Parathyroid adenoma (tissue), 2 donors: ENCODE results near the gene TMIE.

Source experiments
- H2AFZ ChIP-seq: fragments of 300-600 bp; sonication (generic); one replicate; pipeline ENCODE4 v1.7.0; 2017; ENCODE audit warnings: antibody characterized with exemption, mild to moderate bottlenecking
- H3K27ac ChIP-seq: fragments of 300-600 bp; sonication (generic); one replicate; pipeline ENCODE4 v1.7.0; 2017
- H3K27me3 ChIP-seq: fragments of 300-600 bp; sonication (generic); one replicate; pipeline ENCODE4 v1.7.0; 2017; ENCODE audit warnings: low read length; ENCODE audit not compliant: control insufficient read depth, insufficient read depth
- H3K36me3 ChIP-seq: fragments of 300-600 bp; sonication (generic); one replicate; pipeline ENCODE4 v1.7.0; 2017; ENCODE audit warnings: low read length; ENCODE audit not compliant: control insufficient read depth, insufficient read depth
- H3K4me1 ChIP-seq: fragments of 300-600 bp; sonication (generic); one replicate; pipeline ENCODE4 v1.7.0; 2017; ENCODE audit warnings: control low read depth
- H3K4me2 ChIP-seq: fragments of 300-600 bp; sonication (generic); one replicate; pipeline ENCODE4 v1.7.0; 2017; ENCODE audit warnings: low read length
- H3K4me3 ChIP-seq: fragments of 300-600 bp; sonication (generic); one replicate; pipeline ENCODE4 v1.7.0; 2017; ENCODE audit warnings: low read depth, low read length
- H3K79me2 ChIP-seq: fragments of 300-600 bp; sonication (generic); one replicate; pipeline ENCODE4 v1.7.0; 2017; ENCODE audit warnings: control low read depth
- H3K9ac ChIP-seq: fragments of 300-600 bp; sonication (generic); one replicate; pipeline ENCODE4 v1.7.0; 2017; ENCODE audit warnings: mild to moderate bottlenecking
- H3K9me3 ChIP-seq: fragments of 300-600 bp; sonication (generic); one replicate; pipeline ENCODE4 v1.7.0; 2017; ENCODE audit warnings: low read length; ENCODE audit not compliant: control insufficient read depth
- CTCF ChIP-seq: fragments of 300-600 bp; sonication (generic); IDR thresholded peaks from one replicate; pipeline ENCODE4 v1.7.0; 2017; ENCODE audit warnings: antibody characterized with exemption, mild to moderate bottlenecking
- donor health status: primary hyperparathyroidism.

The TMIE gene

GRCh38 chr3:46663591-46664135, 37.5 kb upstream of the TMIE start:
- H3K79me2 ChIP-seq, result no peaks in the 10 kb centered on the region
- H3K4me1 ChIP-seq, result peaks cover 28% of the 10 kb centered on the region
- H3K36me3 ChIP-seq, result no peaks in the 10 kb centered on the region
- H3K27me3 ChIP-seq, result no peaks in the 10 kb centered on the region
- no peaks in the 10 kb centered on the region for H3K9me3 ChIP-seq
- H3K9ac ChIP-seq, result no peak overlapping the region
- TF ChIP-seq CTCF, result no peak
- no peak overlapping the region for H2AFZ ChIP-seq
- H3K4me3 ChIP-seq, result no peak overlapping the region
- no peak overlapping the region for H3K4me2 ChIP-seq
- H3K27ac ChIP-seq, result peak overlapping the region; percentile 59

- Histone ChIP-seq H3K27ac (no peak overlapping the region), H2AFZ (no peak overlapping the region), H3K4me3 (no peak overlapping the region), H3K4me1 (peaks cover 28% of the 10 kb centered on the region), H3K79me2 (no peaks in the 10 kb centered on the region), H3K27me3 (no peaks in the 10 kb centered on the region), H3K4me2 (no peak overlapping the region), H3K9ac (no peak overlapping the region), H3K9me3 (no peaks in the 10 kb centered on the region), H3K36me3 (no peaks in the 10 kb centered on the region)
- TF ChIP-seq CTCF, result no peak
Observed at GRCh38 chr3:46664188-46664970, 36.8 kb upstream of the TMIE start.

GRCh38 chr3:46664971-46665762, 36.0 kb upstream of the TMIE start:
- no peak for TF ChIP-seq CTCF
- H3K9ac ChIP-seq, result no peak overlapping the region
- no peak overlapping the region for H3K4me2 ChIP-seq
- no peaks in the 10 kb centered on the region for H3K9me3 ChIP-seq
- H3K27ac ChIP-seq, result no peak overlapping the region
- no peaks in the 10 kb centered on the region for H3K36me3 ChIP-seq
- peaks cover 28% of the 10 kb centered on the region for H3K4me1 ChIP-seq
- H3K4me3 ChIP-seq, result no peak overlapping the region
- no peak overlapping the region for H2AFZ ChIP-seq
- no peaks in the 10 kb centered on the region for H3K79me2 ChIP-seq
- H3K27me3 ChIP-seq, result no peaks in the 10 kb centered on the region

- H3K36me3 ChIP-seq, result no peaks in the 10 kb centered on the region
- peaks cover 23% of the 10 kb centered on the region for H3K4me1 ChIP-seq
- no peak overlapping the region for H3K4me2 ChIP-seq
- H3K9ac ChIP-seq, result no peak overlapping the region
- no peak overlapping the region for H3K27ac ChIP-seq
- no peaks in the 10 kb centered on the region for H3K79me2 ChIP-seq
- no peaks in the 10 kb centered on the region for H3K27me3 ChIP-seq
- no peaks in the 10 kb centered on the region for H3K9me3 ChIP-seq
- no peak for TF ChIP-seq CTCF
- no peak overlapping the region for H3K4me3 ChIP-seq
- no peak overlapping the region for H2AFZ ChIP-seq
Observed at GRCh38 chr3:46665763-46666452, 35.3 kb upstream of the TMIE start.
